Epithelial cell of esophagus (primary cell): ENCODE results near the gene SLC39A11.

ENCODE experiments used
- DNase-seq: peaks from one replicate; pipeline ENCODE4 v3.0.0; 2010; ENCODE audit warnings: low read depth
- H3K4me3 ChIP-seq: 2 replicates; pipeline ENCODE4 v1.5.1; 2011; ENCODE audit warnings: mild to moderate bottlenecking, low read length, control low read depth
- CTCF ChIP-seq: IDR thresholded peaks from 2 replicates; pipeline ENCODE4 v1.5.1; 2011; ENCODE audit warnings: low read depth, mild to moderate bottlenecking, low read length, control low read depth, inconsistent platforms; ENCODE audit not compliant: insufficient read depth; ENCODE audit errors: missing control alignments

The SLC39A11 gene

GRCh38 chr17:72707881-72708280 is 384.6 kb downstream of the SLC39A11 start:
- no peak overlapping the region for H3K4me3 ChIP-seq
- TF ChIP-seq CTCF: no peak
- DNase-seq: no peak

- no peak for TF ChIP-seq CTCF
- DNase-seq: peak; percentile 69
- H3K4me3 ChIP-seq: no peak overlapping the region
These were observed 386.0 kb downstream of the SLC39A11 start for GRCh38 chr17:72706396-72706981.

- no peak overlapping the region for H3K4me3 ChIP-seq
- DNase-seq: peak; percentile 52
- TF ChIP-seq CTCF: no peak
These were observed 386.5 kb downstream of the SLC39A11 start for GRCh38 chr17:72705905-72706395.

GRCh38 chr17:72702998-72703397 is 389.5 kb downstream of the SLC39A11 start:
- DNase-seq: peak; percentile 38
- no peak overlapping the region for H3K4me3 ChIP-seq
- no peak for TF ChIP-seq CTCF

- no peak for TF ChIP-seq CTCF
- H3K4me3 ChIP-seq: no peak overlapping the region
- peak; percentile 56 for DNase-seq
These were observed 390.3 kb downstream of the SLC39A11 start for GRCh38 chr17:72702136-72702735.

- TF ChIP-seq CTCF: no peak
- H3K4me3 ChIP-seq: no peak overlapping the region
- DNase-seq: no peak
These were observed 392.3 kb downstream of the SLC39A11 start for GRCh38 chr17:72700226-72700625.

- no peak for TF ChIP-seq CTCF
- no peak for DNase-seq
- no peak overlapping the region for H3K4me3 ChIP-seq
These were observed 392.9 kb downstream of the SLC39A11 start for GRCh38 chr17:72699545-72699944.
